Measurements from ENCODE around the gene CGRRF1. TPM values are rescaled to one million over a fixed set of nuclear protein-coding genes. Genes with fewer than 3 reads are reported as not detected.

CGRRF1 gene
- total and polyA plus RNA-seq, 7 donors, result 11.6 to 52.8 (median 21.5) TPM

DNA sequence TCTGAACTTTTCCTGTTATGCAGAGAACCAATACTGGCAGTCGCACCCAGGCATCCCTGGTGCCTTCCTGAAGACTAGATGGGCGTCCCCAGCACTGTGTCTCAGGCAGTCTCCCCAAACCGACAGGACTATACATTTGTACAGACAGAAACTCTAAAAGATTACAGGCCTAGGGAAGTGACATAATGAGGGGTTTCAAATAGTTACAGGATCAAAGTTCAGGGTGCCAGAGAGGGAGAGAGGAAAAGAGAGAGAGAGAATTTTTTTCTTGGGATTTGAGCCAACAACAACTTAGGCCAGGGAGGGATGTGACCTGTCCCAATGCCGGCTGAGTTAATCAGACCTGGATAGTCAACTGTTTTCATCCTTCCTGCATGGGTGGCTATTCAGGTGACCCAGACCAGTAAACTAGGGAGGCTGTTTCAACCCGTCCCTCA lies 11.6 kb upstream of the CGRRF1 start:
- H3K4me1 ChIP-seq, result no peaks in the 10 kb centered on the region
- H3K36me3 ChIP-seq, result no peaks in the 10 kb centered on the region
- 23 to 65% methylated on average over 5 of the region's 5 CpGs for WGBS, 2 donors
- H3K4me3 ChIP-seq, result no peak overlapping the region
- intact Hi-C loops (cut with DNase I), result no loop called here
- no peaks in the 10 kb centered on the region for H3K9me3 ChIP-seq
- no peak for DNase-seq
- H3K27ac ChIP-seq, result no peak overlapping the region
- no peak for TF ChIP-seq EP300 (IDR thresholded peaks at IDR 0.05)
- TF ChIP-seq, protein P1, sequence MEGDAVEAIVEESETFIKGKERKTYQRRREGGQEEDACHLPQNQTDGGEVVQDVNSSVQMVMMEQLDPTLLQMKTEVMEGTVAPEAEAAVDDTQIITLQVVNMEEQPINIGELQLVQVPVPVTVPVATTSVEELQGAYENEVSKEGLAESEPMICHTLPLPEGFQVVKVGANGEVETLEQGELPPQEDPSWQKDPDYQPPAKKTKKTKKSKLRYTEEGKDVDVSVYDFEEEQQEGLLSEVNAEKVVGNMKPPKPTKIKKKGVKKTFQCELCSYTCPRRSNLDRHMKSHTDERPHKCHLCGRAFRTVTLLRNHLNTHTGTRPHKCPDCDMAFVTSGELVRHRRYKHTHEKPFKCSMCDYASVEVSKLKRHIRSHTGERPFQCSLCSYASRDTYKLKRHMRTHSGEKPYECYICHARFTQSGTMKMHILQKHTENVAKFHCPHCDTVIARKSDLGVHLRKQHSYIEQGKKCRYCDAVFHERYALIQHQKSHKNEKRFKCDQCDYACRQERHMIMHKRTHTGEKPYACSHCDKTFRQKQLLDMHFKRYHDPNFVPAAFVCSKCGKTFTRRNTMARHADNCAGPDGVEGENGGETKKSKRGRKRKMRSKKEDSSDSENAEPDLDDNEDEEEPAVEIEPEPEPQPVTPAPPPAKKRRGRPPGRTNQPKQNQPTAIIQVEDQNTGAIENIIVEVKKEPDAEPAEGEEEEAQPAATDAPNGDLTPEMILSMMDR (IDR thresholded peaks at IDR 0.05), result no peak
- no peak for TF ChIP-seq POLR2AphosphoS5 (IDR thresholded peaks at IDR 0.05)
- TF ChIP-seq POLR2A (IDR thresholded peaks at IDR 0.05), result no peak
- H3K27me3 ChIP-seq, result no peaks in the 10 kb centered on the region

- no peaks in the 10 kb centered on the region for H3K4me1 ChIP-seq
- intact Hi-C loops (cut with DNase I), result no loop called here
- TF ChIP-seq POLR2A (IDR thresholded peaks at IDR 0.05) (no peak), POLR2AphosphoS5 (IDR thresholded peaks at IDR 0.05) (no peak), EP300 (IDR thresholded peaks at IDR 0.05) (no peak)
- TF ChIP-seq, protein P1 (IDR thresholded peaks at IDR 0.05), result no peak
- H3K36me3 ChIP-seq, result no peaks in the 10 kb centered on the region
- H3K9me3 ChIP-seq, result no peaks in the 10 kb centered on the region
- WGBS, 2 donors, result 62 to 76% methylated on average over 7 of the region's 7 CpGs
- H3K27me3 ChIP-seq, result no peaks in the 10 kb centered on the region
- no peak overlapping the region for H3K27ac ChIP-seq
- no peak overlapping the region for H3K4me3 ChIP-seq
- no peak for DNase-seq
Measured at GRCh38 chr14:54498579-54498978, 11.1 kb upstream of the CGRRF1 start.

- Histone ChIP-seq H3K27me3 (no peaks in the 10 kb centered on the region), H3K4me3 (no peak overlapping the region), H3K4me1 (no peaks in the 10 kb centered on the region), H3K27ac (no peak overlapping the region), H3K36me3 (no peaks in the 10 kb centered on the region), H3K9me3 (no peaks in the 10 kb centered on the region)
- TF ChIP-seq EP300 (IDR thresholded peaks at IDR 0.05) (no peak), POLR2AphosphoS5 (IDR thresholded peaks at IDR 0.05) (no peak)
- TF ChIP-seq, protein P1 (IDR thresholded peaks at IDR 0.05), result no peak
- DNase-seq, result no peak
- WGBS, 2 donors, result 82 to 83% methylated on average over 3 of the region's 3 CpGs
- intact Hi-C loops (cut with DNase I), result no loop called here
Measured at GRCh38 chr14:54500744-54501143, 9.0 kb upstream of the CGRRF1 start.

DNA sequence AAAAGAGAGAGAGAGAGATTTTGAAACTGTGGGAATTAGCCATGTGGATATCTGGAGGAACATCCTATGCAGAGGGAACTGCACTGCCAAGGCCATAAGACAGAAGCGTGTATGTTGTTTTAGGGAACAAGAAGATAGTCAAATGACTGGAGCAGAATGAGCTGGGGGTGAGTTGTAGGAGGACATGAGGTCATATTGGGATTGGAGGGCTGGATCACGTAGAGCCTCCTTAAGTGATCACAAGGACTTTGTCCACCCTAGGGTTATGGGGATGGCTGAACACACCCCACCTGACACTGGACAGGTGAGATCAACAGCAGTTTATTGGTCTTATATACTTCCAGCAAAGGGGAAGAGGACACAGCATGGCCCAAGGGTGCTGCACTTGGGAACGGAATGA lies 8.2 kb upstream of the CGRRF1 start:
- WGBS, 2 donors, result 75 to 93% methylated on average over 3 of the region's 3 CpGs
- Histone ChIP-seq H3K4me3 (no peak overlapping the region), H3K27ac (no peak overlapping the region), H3K4me1 (no peaks in the 10 kb centered on the region), H3K9me3 (no peaks in the 10 kb centered on the region), H3K36me3 (no peaks in the 10 kb centered on the region), H3K27me3 (no peaks in the 10 kb centered on the region)
- TF ChIP-seq EP300 (IDR thresholded peaks at IDR 0.05) (no peak), POLR2A (IDR thresholded peaks at IDR 0.05) (no peak)
- intact Hi-C loops (cut with DNase I), result no loop called here
- no peak for DNase-seq

GRCh38 chr14:54502602-54503001 lies 7.1 kb upstream of the CGRRF1 start:
- Histone ChIP-seq H3K4me3 (no peak overlapping the region), H3K9me3 (no peaks in the 10 kb centered on the region), H3K27ac (no peak overlapping the region), H3K4me1 (no peaks in the 10 kb centered on the region), H3K36me3 (no peaks in the 10 kb centered on the region), H3K27me3 (no peaks in the 10 kb centered on the region)
- intact Hi-C loops (cut with DNase I), result no loop called here
- no peak for DNase-seq
- 55 to 78% methylated on average over 2 of the region's 2 CpGs for WGBS, 2 donors
- no peak for TF ChIP-seq POLR2AphosphoS5 (IDR thresholded peaks at IDR 0.05)
- TF ChIP-seq POLR2A (IDR thresholded peaks at IDR 0.05), result no peak
- TF ChIP-seq, protein P1 (IDR thresholded peaks at IDR 0.05), result no peak
- TF ChIP-seq EP300 (IDR thresholded peaks at IDR 0.05), result no peak
